Fibroblast of lung (primary cell): ENCODE results near the gene GLYR1. TPM values are rescaled to one million over a fixed set of nuclear protein-coding genes. Genes with fewer than 3 reads are reported as not detected.

Experiments used
- DNase-seq, 2 donors: peaks; one replicate each; pipeline versions ENCODE4 v3.0.0 to v3.0.0-alpha.2; 2010; ENCODE audit warnings: low read depth in 2 of 2
- H2AFZ ChIP-seq: 2 replicates; pipeline ENCODE4 v1.5.1; 2012; ENCODE audit warnings: low read length, control low read depth, inconsistent platforms
- H3K27ac ChIP-seq: 2 replicates; pipeline ENCODE4 v1.5.1; 2011; ENCODE audit warnings: low read length, control low read depth; ENCODE audit not compliant: insufficient read depth
- H3K27me3 ChIP-seq: 2 replicates; pipeline ENCODE4 v1.5.1; 2011; ENCODE audit warnings: mild to moderate bottlenecking, low read length; ENCODE audit not compliant: control insufficient read depth, insufficient read depth
- H3K36me3 ChIP-seq: 2 replicates; pipeline ENCODE4 v1.5.1; 2011; ENCODE audit warnings: low read length; ENCODE audit not compliant: control insufficient read depth, insufficient read depth
- H3K4me1 ChIP-seq: 2 replicates; pipeline ENCODE4 v1.5.1; 2011; ENCODE audit warnings: low read length; ENCODE audit not compliant: control insufficient read depth, insufficient read depth; ENCODE audit errors: extremely low read depth
- H3K4me2 ChIP-seq: 2 replicates; pipeline ENCODE4 v1.5.1; 2011; ENCODE audit warnings: low read length, control low read depth; ENCODE audit not compliant: insufficient read depth; ENCODE audit errors: extremely low read depth
- H3K4me3 ChIP-seq, 4 experiments: fragments of 200-600 bp in 1 of 4; sonication (generic) in 1 of 4; replicated peaks in 1 of 4; 2 replicates each; pipeline ENCODE4 v1.5.1; 2011 to 2016; ENCODE audit warnings: low read length in 4 of 4, low read depth in 3 of 4, mild to moderate bottlenecking in 3 of 4, control low read depth in 2 of 4, inconsistent platforms in 1 of 4, mixed read lengths in 1 of 4; ENCODE audit not compliant: insufficient read depth in 1 of 4; ENCODE audit errors: control extremely low read depth in 1 of 4
- H3K79me2 ChIP-seq: 2 replicates; pipeline ENCODE4 v1.5.1; 2012; ENCODE audit warnings: mild to moderate bottlenecking, low read length, inconsistent platforms; ENCODE audit not compliant: control insufficient read depth, insufficient read depth
- H3K9ac ChIP-seq: 2 replicates; pipeline ENCODE4 v1.5.1; 2011; ENCODE audit warnings: mild to moderate bottlenecking, low read length, control low read depth; ENCODE audit not compliant: insufficient read depth
- H3K9me3 ChIP-seq: 2 replicates; pipeline ENCODE4 v1.5.1; 2012; ENCODE audit warnings: low read depth, low read length; ENCODE audit not compliant: control insufficient read depth, insufficient read depth
- H4K20me1 ChIP-seq: 2 replicates; pipeline ENCODE4 v1.5.1; 2011; ENCODE audit warnings: low read length; ENCODE audit not compliant: control insufficient read depth, insufficient read depth; ENCODE audit errors: extremely low read depth
- EZH2 ChIP-seq: IDR thresholded peaks from 2 replicates; pipeline ENCODE4 v1.5.1; 2012; ENCODE audit warnings: low read length, control low read depth, mild to moderate bottlenecking; ENCODE audit errors: missing control alignments
- polyA plus RNA-seq, 2 donors: library from polyadenylated mRNA; depleted of rRNA in 1 of 2; stranded (reverse) in 1 of 2; unstranded in 1 of 2; fragments of >200 nt; gene quantifications; 2 replicates each; pipeline ENCODE4 v1.2.1, GENCODE V29; 2011 to 2012; ENCODE audit warnings: missing spikeins in 1 of 2
- total RNA-seq: library from RNA; depleted of rRNA; stranded (reverse); fragments of >200 nt; gene quantifications from 2 replicates; pipeline ENCODE4 v1.2.1, GENCODE V29; 2014
- TF ChIP-seq, protein P1 (sequence below), 2 donors: IDR thresholded peaks in 1 of 2; conservative IDR thresholded peaks in 1 of 2; 1 replicate in 1 of 2; 2 replicates in 1 of 2; pipeline ENCODE4 v1.5.1; 2011 to 2012; ENCODE audit warnings: low read length in 2 of 2, control low read depth in 1 of 2, inconsistent platforms in 1 of 2, low read depth in 1 of 2, mild to moderate bottlenecking in 1 of 2

The GLYR1 gene
- total and polyA plus RNA-seq, 2 donors (not counting 1 experiment from before 2014, with no cell fraction given), result 28.6 to 39.6 TPM

DNA sequence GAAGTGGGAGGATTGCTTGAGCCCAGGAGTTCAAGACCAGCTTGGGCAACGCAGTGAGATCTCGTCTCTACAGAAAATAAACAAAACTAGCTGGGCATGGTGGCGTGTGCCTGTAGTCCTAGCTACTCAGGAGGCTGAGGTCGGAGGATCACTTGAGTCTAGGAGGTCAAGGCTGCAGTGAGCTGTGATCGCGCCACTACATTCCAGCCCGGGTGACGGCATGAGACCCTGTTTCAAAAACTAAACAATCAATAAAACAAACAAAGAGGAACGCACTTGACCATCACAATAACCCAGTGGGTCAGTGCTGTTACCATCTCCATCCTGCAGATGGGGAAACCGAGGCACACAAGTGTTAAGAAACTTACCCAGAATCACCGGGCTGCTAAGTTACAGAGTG lies 93.9 kb downstream of the GLYR1 start:
- Histone ChIP-seq H3K27ac (no peak overlapping the region), H3K4me3 (no peak overlapping the region), H3K9me3 (no peaks in the 10 kb centered on the region), H3K36me3 (peaks cover 16% of the 10 kb centered on the region), H3K9ac (no peak overlapping the region), H3K4me1 (no peaks in the 10 kb centered on the region), H2AFZ (no peak overlapping the region), H3K79me2 (no peaks in the 10 kb centered on the region), H3K27me3 (no peaks in the 10 kb centered on the region), H4K20me1 (no peaks in the 10 kb centered on the region), H3K4me2 (no peak overlapping the region)
- DNase-seq, result no peak
- TF ChIP-seq, protein P1, sequence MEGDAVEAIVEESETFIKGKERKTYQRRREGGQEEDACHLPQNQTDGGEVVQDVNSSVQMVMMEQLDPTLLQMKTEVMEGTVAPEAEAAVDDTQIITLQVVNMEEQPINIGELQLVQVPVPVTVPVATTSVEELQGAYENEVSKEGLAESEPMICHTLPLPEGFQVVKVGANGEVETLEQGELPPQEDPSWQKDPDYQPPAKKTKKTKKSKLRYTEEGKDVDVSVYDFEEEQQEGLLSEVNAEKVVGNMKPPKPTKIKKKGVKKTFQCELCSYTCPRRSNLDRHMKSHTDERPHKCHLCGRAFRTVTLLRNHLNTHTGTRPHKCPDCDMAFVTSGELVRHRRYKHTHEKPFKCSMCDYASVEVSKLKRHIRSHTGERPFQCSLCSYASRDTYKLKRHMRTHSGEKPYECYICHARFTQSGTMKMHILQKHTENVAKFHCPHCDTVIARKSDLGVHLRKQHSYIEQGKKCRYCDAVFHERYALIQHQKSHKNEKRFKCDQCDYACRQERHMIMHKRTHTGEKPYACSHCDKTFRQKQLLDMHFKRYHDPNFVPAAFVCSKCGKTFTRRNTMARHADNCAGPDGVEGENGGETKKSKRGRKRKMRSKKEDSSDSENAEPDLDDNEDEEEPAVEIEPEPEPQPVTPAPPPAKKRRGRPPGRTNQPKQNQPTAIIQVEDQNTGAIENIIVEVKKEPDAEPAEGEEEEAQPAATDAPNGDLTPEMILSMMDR (conservative IDR thresholded peaks at IDR 0.05 in 1 of 2, IDR thresholded peaks at IDR 0.05 in 1 of 2; ENCODE audit: low read depth in 1 of 2, low read length in 2 of 2), result no peak
- no peak for TF ChIP-seq EZH2

Other genes with a start within 250 kb of the GLYR1 start
- 3.6 and 4.4 TPM in 2 replicates for gene UBALD1, start 232.4 kb downstream of the GLYR1 start, total RNA-seq
- 2.2 and 3.7 TPM in 2 replicates for gene UBALD1, start 232.4 kb downstream of the GLYR1 start, polyA plus RNA-seq
- 15.9 and 26.1 TPM in 2 replicates for gene MGRN1, start 222.5 kb downstream of the GLYR1 start, total RNA-seq
- 5.4 and 9.6 TPM in 2 replicates for gene MGRN1, start 222.5 kb downstream of the GLYR1 start, polyA plus RNA-seq
- 17.2 and 21.5 TPM in 2 replicates for gene NUDT16L1, start 153.7 kb downstream of the GLYR1 start, total RNA-seq
- 14.0 and 19.7 TPM in 2 replicates for gene NUDT16L1, start 153.7 kb downstream of the GLYR1 start, polyA plus RNA-seq
- 26.2 and 26.3 TPM in 2 replicates for gene ANKS3, start 113.0 kb downstream of the GLYR1 start, total RNA-seq
- gene ANKS3, start 113.0 kb downstream of the GLYR1 start, polyA plus RNA-seq, result 8.4 and 11.9 TPM in 2 replicates
- gene DNAAF8, start 112.8 kb downstream of the GLYR1 start, total RNA-seq, result 0.26 and 0.50 TPM in 2 replicates
- gene DNAAF8, start 112.8 kb downstream of the GLYR1 start, polyA plus RNA-seq, result 0.84 and 0.95 TPM in 2 replicates
- gene ZNF500, start 80.1 kb downstream of the GLYR1 start, total RNA-seq, result 6.9 and 7.1 TPM in 2 replicates
- 3.1 TPM in 2 replicates for gene ZNF500, start 80.1 kb downstream of the GLYR1 start, polyA plus RNA-seq
- not detected in 2 replicates for gene SEPTIN12, start 58.9 kb downstream of the GLYR1 start, total RNA-seq
- gene SEPTIN12, start 58.9 kb downstream of the GLYR1 start, polyA plus RNA-seq, result not detected in 2 replicates
- not detected in 2 replicates for gene SMIM22, start 51.9 kb downstream of the GLYR1 start, total RNA-seq
- not detected in 2 replicates for gene SMIM22, start 51.9 kb downstream of the GLYR1 start, polyA plus RNA-seq
- gene ROGDI, start 44.7 kb downstream of the GLYR1 start, total RNA-seq, result 11.6 and 13.0 TPM in 2 replicates
- gene ROGDI, start 44.7 kb downstream of the GLYR1 start, polyA plus RNA-seq, result 8.6 and 9.2 TPM in 2 replicates
- gene UBN1, start 193 bp upstream of the GLYR1 start, total RNA-seq, result 19.5 and 21.1 TPM in 2 replicates
- gene UBN1, start 193 bp upstream of the GLYR1 start, polyA plus RNA-seq, result 13.6 and 15.3 TPM in 2 replicates
- gene PPL, start 89.9 kb upstream of the GLYR1 start, total RNA-seq, result 43.7 and 50.5 TPM in 2 replicates
- gene PPL, start 89.9 kb upstream of the GLYR1 start, polyA plus RNA-seq, result 3.3 and 5.0 TPM in 2 replicates
- 0.77 and 0.99 TPM in 2 replicates for gene SEC14L5, start 111.0 kb upstream of the GLYR1 start, total RNA-seq
- gene SEC14L5, start 111.0 kb upstream of the GLYR1 start, polyA plus RNA-seq, result 0.05 TPM in 2 replicates
- 16.7 and 17.7 TPM in 2 replicates for gene NAGPA, start 186.6 kb upstream of the GLYR1 start, total RNA-seq
- 9.7 and 11.4 TPM in 2 replicates for gene NAGPA, start 186.6 kb upstream of the GLYR1 start, polyA plus RNA-seq
- gene C16orf89, start 218.7 kb upstream of the GLYR1 start, total RNA-seq, result 5.9 and 9.8 TPM in 2 replicates
- gene C16orf89, start 218.7 kb upstream of the GLYR1 start, polyA plus RNA-seq, result 0.53 and 1.3 TPM in 2 replicates
- 24.1 and 29.2 TPM in 2 replicates for gene ALG1, start 224.6 kb upstream of the GLYR1 start, total RNA-seq
- 26.2 and 38.8 TPM in 2 replicates for gene ALG1, start 224.6 kb upstream of the GLYR1 start, polyA plus RNA-seq